Central memory CD8-positive, alpha-beta T cell (primary cell): ENCODE data around the gene FGF23.
A peak's percentile ranks its signal among the peaks of the same experiment; 100 is the strongest.

Experiments used
- ATAC-seq: fragments of 150-1000 bp; cut with Tn5 transposase; replicated peaks from 2 replicates; pipeline ENCODE4 v1.10.0; 2022; ENCODE audit warnings: mild to moderate bottlenecking, moderate FRiP score, moderate number of reproducible peaks; ENCODE audit not compliant: poor library complexity, severe bottlenecking; ENCODE audit errors: extremely low read depth
- DNase-seq, 2 donors: peaks; one replicate each; pipeline ENCODE4 v3.0.0; 2021; ENCODE audit warnings: low spot score in 2 of 2
- H3K27ac Mint-ChIP-seq: one replicate; pipeline ENCODE4 v1.8.0; 2022; ENCODE audit warnings: low read depth, mild to moderate bottlenecking, moderate library complexity, mixed read lengths
- H3K27me3 Mint-ChIP-seq: one replicate; pipeline ENCODE4 v1.8.0; 2022; ENCODE audit warnings: mixed read lengths
- H3K36me3 Mint-ChIP-seq: one replicate; pipeline ENCODE4 v1.8.0; 2022; ENCODE audit warnings: mild to moderate bottlenecking, moderate library complexity, mixed read lengths; ENCODE audit not compliant: insufficient read depth
- H3K4me1 Mint-ChIP-seq: one replicate; pipeline ENCODE4 v1.8.0; 2022; ENCODE audit warnings: mixed read lengths
- H3K4me3 Mint-ChIP-seq: one replicate; pipeline ENCODE4 v1.8.0; 2022; ENCODE audit warnings: mild to moderate bottlenecking, moderate library complexity, mixed read lengths
- H3K9me3 Mint-ChIP-seq: one replicate; pipeline ENCODE4 v1.8.0; 2022; ENCODE audit warnings: mixed read lengths

The FGF23 gene

GRCh38 chr12:4375449-4375848 is 4.1 kb downstream of the FGF23 start:
- no peak for DNase-seq
- no peak overlapping the region for H3K27ac Mint-ChIP-seq
- H3K4me1 Mint-ChIP-seq = no peaks in the 10 kb centered on the region
- H3K9me3 Mint-ChIP-seq = no peaks in the 10 kb centered on the region
- no peak for ATAC-seq
- no peak overlapping the region for H3K4me3 Mint-ChIP-seq
- H3K27me3 Mint-ChIP-seq = peaks cover 71% of the 10 kb centered on the region
- no peaks in the 10 kb centered on the region for H3K36me3 Mint-ChIP-seq

GRCh38 chr12:4372653-4373052 is 6.9 kb downstream of the FGF23 start:
- H3K27ac Mint-ChIP-seq = no peak overlapping the region
- DNase-seq (no peak), ATAC-seq (no peak)
- H3K4me1 Mint-ChIP-seq = no peaks in the 10 kb centered on the region
- no peaks in the 10 kb centered on the region for H3K9me3 Mint-ChIP-seq
- H3K4me3 Mint-ChIP-seq = no peak overlapping the region
- no peaks in the 10 kb centered on the region for H3K36me3 Mint-ChIP-seq
- H3K27me3 Mint-ChIP-seq = peaks cover 57% of the 10 kb centered on the region

- no peak overlapping the region for H3K4me3 Mint-ChIP-seq
- H3K4me1 Mint-ChIP-seq = no peaks in the 10 kb centered on the region
- ATAC-seq (no peak), DNase-seq (no peak)
- peaks cover 63% of the 10 kb centered on the region for H3K27me3 Mint-ChIP-seq
- no peaks in the 10 kb centered on the region for H3K36me3 Mint-ChIP-seq
- no peaks in the 10 kb centered on the region for H3K9me3 Mint-ChIP-seq
- no peak overlapping the region for H3K27ac Mint-ChIP-seq
Observed at GRCh38 chr12:4370265-4370664, 9.2 kb downstream of the FGF23 start.

GRCh38 chr12:4369548-4369947 is 10.0 kb downstream of the FGF23 start:
- no peak for DNase-seq
- H3K27ac Mint-ChIP-seq = no peak overlapping the region
- no peaks in the 10 kb centered on the region for H3K4me1 Mint-ChIP-seq
- H3K36me3 Mint-ChIP-seq = no peaks in the 10 kb centered on the region
- H3K27me3 Mint-ChIP-seq = peaks cover 65% of the 10 kb centered on the region
- no peaks in the 10 kb centered on the region for H3K9me3 Mint-ChIP-seq
- ATAC-seq = no peak
- H3K4me3 Mint-ChIP-seq = no peak overlapping the region

GRCh38 chr12:4366090-4366489 is 13.4 kb downstream of the FGF23 start:
- no peak overlapping the region for H3K4me3 Mint-ChIP-seq
- DNase-seq = no peak
- no peak for ATAC-seq
- H3K9me3 Mint-ChIP-seq = no peaks in the 10 kb centered on the region
- H3K4me1 Mint-ChIP-seq = no peaks in the 10 kb centered on the region
- H3K27me3 Mint-ChIP-seq = peaks cover 45% of the 10 kb centered on the region
- no peaks in the 10 kb centered on the region for H3K36me3 Mint-ChIP-seq
- no peak overlapping the region for H3K27ac Mint-ChIP-seq

GRCh38 chr12:4356041-4356327 is 23.5 kb downstream of the FGF23 start:
- Mint-ChIP-seq H3K4me1 (no peaks in the 10 kb centered on the region), H3K9me3 (no peaks in the 10 kb centered on the region), H3K27ac (no peak overlapping the region), H3K36me3 (peaks cover 6% of the 10 kb centered on the region), H3K4me3 (no peak overlapping the region), H3K27me3 (no peaks in the 10 kb centered on the region)
- DNase-seq (peak in 1 of 2 donors; percentile 21), ATAC-seq (no peak)

GRCh38 chr12:4355156-4356040 is 24.1 kb downstream of the FGF23 start:
- H3K27ac Mint-ChIP-seq = no peak overlapping the region
- ATAC-seq = no peak
- peaks cover 8% of the 10 kb centered on the region for H3K36me3 Mint-ChIP-seq

GRCh38 chr12:4353785-4354208 is 25.7 kb downstream of the FGF23 start:
- H3K4me3 Mint-ChIP-seq = no peak overlapping the region
- H3K36me3 Mint-ChIP-seq = peaks cover 16% of the 10 kb centered on the region
- no peaks in the 10 kb centered on the region for H3K9me3 Mint-ChIP-seq
- H3K27me3 Mint-ChIP-seq = no peaks in the 10 kb centered on the region
- peak overlapping the region; percentile 67 for H3K27ac Mint-ChIP-seq
- DNase-seq (peak in 1 of 2 donors; percentile 45), ATAC-seq (peak; percentile 98)
- H3K4me1 Mint-ChIP-seq = no peaks in the 10 kb centered on the region

More at GRCh38 chr12:4355156-4356040, 24.1 kb downstream of the FGF23 start:
- Mint-ChIP-seq H3K27me3 (no peaks in the 10 kb centered on the region), H3K9me3 (no peaks in the 10 kb centered on the region), H3K4me3 (no peak overlapping the region), H3K4me1 (no peaks in the 10 kb centered on the region)
- DNase-seq = no peak

- no peak overlapping the region for H3K4me3 Mint-ChIP-seq
- no peak for DNase-seq
- no peak for ATAC-seq
- H3K4me1 Mint-ChIP-seq = no peaks in the 10 kb centered on the region
- H3K36me3 Mint-ChIP-seq = peaks cover 20% of the 10 kb centered on the region
- no peaks in the 10 kb centered on the region for H3K27me3 Mint-ChIP-seq
- no peak overlapping the region for H3K27ac Mint-ChIP-seq
- no peaks in the 10 kb centered on the region for H3K9me3 Mint-ChIP-seq
Observed at GRCh38 chr12:4346931-4347330, 32.6 kb downstream of the FGF23 start.

GRCh38 chr12:4331842-4332241 is 47.7 kb downstream of the FGF23 start:
- ATAC-seq (no peak), DNase-seq (no peak)
- Mint-ChIP-seq H3K27me3 (no peaks in the 10 kb centered on the region), H3K27ac (peak overlapping the region; percentile 41), H3K4me3 (no peak overlapping the region), H3K9me3 (no peaks in the 10 kb centered on the region), H3K36me3 (peaks cover 12% of the 10 kb centered on the region), H3K4me1 (peaks cover 16% of the 10 kb centered on the region)

- peaks cover 16% of the 10 kb centered on the region for H3K4me1 Mint-ChIP-seq
- DNase-seq (no peak), ATAC-seq (no peak)
- H3K36me3 Mint-ChIP-seq = peaks cover 10% of the 10 kb centered on the region
- no peak overlapping the region for H3K27ac Mint-ChIP-seq
- no peaks in the 10 kb centered on the region for H3K27me3 Mint-ChIP-seq
- no peaks in the 10 kb centered on the region for H3K9me3 Mint-ChIP-seq
- H3K4me3 Mint-ChIP-seq = no peak overlapping the region
Observed at GRCh38 chr12:4331221-4331620, 48.3 kb downstream of the FGF23 start.

- no peak overlapping the region for H3K4me3 Mint-ChIP-seq
- no peak overlapping the region for H3K27ac Mint-ChIP-seq
- H3K9me3 Mint-ChIP-seq = no peaks in the 10 kb centered on the region
- DNase-seq (no peak), ATAC-seq (no peak)
- H3K27me3 Mint-ChIP-seq = no peaks in the 10 kb centered on the region
- H3K36me3 Mint-ChIP-seq = peaks cover 12% of the 10 kb centered on the region
- H3K4me1 Mint-ChIP-seq = peaks cover 16% of the 10 kb centered on the region
Observed at GRCh38 chr12:4330203-4330602, 49.3 kb downstream of the FGF23 start.

- no peak overlapping the region for H3K27ac Mint-ChIP-seq
- no peak for DNase-seq
- H3K4me1 Mint-ChIP-seq = peaks cover 23% of the 10 kb centered on the region
- no peak for ATAC-seq
- no peak overlapping the region for H3K4me3 Mint-ChIP-seq
- H3K27me3 Mint-ChIP-seq = no peaks in the 10 kb centered on the region
- H3K36me3 Mint-ChIP-seq = peaks cover 17% of the 10 kb centered on the region
- no peaks in the 10 kb centered on the region for H3K9me3 Mint-ChIP-seq
Observed at GRCh38 chr12:4327293-4327692, 52.2 kb downstream of the FGF23 start.
